ENCODE measurements around the gene AGBL4. TPM values are rescaled to one million over a fixed set of nuclear protein-coding genes. Genes with fewer than 3 reads are reported as not detected.

Gene AGBL4
- total and polyA plus RNA-seq, 7 donors: 0.09 to 0.36 (median 0.16) TPM; not detected in 4

DNA sequence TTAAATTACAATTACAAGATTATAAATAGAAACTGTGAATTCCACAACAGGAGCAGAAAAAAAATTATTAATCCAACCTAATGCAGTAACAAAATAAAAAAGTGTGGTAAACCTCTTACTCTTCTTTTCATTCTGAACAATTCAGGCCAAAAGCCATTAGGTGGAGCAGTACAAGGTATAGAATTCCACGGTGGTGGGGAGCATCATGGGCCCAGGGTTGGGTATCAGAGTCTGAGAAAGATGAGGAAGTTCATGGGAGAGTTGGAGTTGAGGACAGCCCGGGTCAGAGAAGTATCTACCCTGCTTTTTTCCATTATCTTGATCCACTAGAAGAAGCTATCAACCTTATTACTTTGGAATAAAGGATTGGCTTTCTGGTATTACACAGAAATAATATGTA lies 586.9 kb downstream of the AGBL4 start:
- intact Hi-C loops (cut with DNase I): no loop called here
- WGBS, 2 donors: 35 to 37% methylated on average over 2 of the region's 2 CpGs

DNA sequence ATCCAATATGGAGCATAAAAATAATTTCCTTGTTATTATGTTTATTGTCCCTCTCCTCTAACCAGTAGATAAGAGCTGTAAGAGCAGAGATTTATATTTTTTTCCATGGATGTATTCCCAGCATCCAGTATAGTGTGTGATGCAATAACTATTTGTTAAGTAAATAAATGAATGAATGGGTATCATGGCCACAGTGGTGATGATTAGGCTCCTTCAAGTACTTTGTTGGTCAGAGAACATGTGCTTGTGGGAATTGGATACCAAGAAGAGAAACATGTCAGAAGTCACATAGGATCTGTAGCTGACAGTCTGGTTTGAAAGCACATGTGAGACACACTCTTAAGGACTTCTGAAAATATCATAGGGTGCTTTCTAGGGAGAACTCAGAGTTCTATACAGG lies 588.5 kb downstream of the AGBL4 start:
- intact Hi-C loops (cut with DNase I): no loop called here
- TF ChIP-seq POLR2A (IDR thresholded peaks at IDR 0.05) (no peak), POLR2AphosphoS5 (IDR thresholded peaks at IDR 0.05) (no peak), EP300 (IDR thresholded peaks at IDR 0.05) (no peak)
- TF ChIP-seq, protein P1, sequence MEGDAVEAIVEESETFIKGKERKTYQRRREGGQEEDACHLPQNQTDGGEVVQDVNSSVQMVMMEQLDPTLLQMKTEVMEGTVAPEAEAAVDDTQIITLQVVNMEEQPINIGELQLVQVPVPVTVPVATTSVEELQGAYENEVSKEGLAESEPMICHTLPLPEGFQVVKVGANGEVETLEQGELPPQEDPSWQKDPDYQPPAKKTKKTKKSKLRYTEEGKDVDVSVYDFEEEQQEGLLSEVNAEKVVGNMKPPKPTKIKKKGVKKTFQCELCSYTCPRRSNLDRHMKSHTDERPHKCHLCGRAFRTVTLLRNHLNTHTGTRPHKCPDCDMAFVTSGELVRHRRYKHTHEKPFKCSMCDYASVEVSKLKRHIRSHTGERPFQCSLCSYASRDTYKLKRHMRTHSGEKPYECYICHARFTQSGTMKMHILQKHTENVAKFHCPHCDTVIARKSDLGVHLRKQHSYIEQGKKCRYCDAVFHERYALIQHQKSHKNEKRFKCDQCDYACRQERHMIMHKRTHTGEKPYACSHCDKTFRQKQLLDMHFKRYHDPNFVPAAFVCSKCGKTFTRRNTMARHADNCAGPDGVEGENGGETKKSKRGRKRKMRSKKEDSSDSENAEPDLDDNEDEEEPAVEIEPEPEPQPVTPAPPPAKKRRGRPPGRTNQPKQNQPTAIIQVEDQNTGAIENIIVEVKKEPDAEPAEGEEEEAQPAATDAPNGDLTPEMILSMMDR (IDR thresholded peaks at IDR 0.05): no peak
- H3K4me1 ChIP-seq: no peaks in the 10 kb centered on the region
- no peak overlapping the region for H3K27ac ChIP-seq
- H3K27me3 ChIP-seq: no peaks in the 10 kb centered on the region
- H3K4me3 ChIP-seq: no peak overlapping the region
- no peaks in the 10 kb centered on the region for H3K9me3 ChIP-seq
- no peak for DNase-seq
- no peaks in the 10 kb centered on the region for H3K36me3 ChIP-seq

More for the DNA sequence above, 586.9 kb downstream of the AGBL4 start:
- Histone ChIP-seq H3K27ac (no peak overlapping the region), H3K4me3 (no peak overlapping the region), H3K27me3 (no peaks in the 10 kb centered on the region), H3K36me3 (no peaks in the 10 kb centered on the region), H3K9me3 (peaks cover 0 to 3% (median 0%) of the 10 kb centered on the region in 4 donors), H3K4me1 (no peaks in the 10 kb centered on the region)
- no peak for DNase-seq
- TF ChIP-seq EP300 (IDR thresholded peaks at IDR 0.05) (no peak), POLR2AphosphoS5 (IDR thresholded peaks at IDR 0.05) (no peak), POLR2A (IDR thresholded peaks at IDR 0.05) (no peak)
- TF ChIP-seq, protein P1 (IDR thresholded peaks at IDR 0.05): no peak

DNA sequence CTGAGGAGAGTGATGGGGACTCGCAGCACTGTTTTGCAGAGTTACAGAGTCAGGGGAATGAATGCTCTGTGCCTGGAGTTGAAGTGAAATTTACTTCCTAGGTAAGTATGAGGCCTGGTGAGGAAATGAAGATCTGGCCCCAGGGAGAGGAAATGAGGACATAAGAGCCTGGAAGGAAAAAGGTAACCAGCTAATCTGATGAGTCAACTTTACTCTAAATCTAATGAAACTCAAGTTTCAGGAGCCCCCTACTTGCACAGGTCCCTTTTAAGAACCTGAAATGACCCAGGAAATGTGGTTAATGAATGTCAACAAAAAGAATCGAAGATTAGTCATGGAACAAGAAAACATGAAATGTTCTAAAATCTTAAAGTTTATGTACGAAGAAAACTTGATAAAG lies 599.0 kb downstream of the AGBL4 start:
- Histone ChIP-seq H3K9me3 (no peaks in the 10 kb centered on the region), H3K4me1 (no peaks in the 10 kb centered on the region), H3K27me3 (no peaks in the 10 kb centered on the region), H3K27ac (no peak overlapping the region), H3K4me3 (no peak overlapping the region), H3K36me3 (no peaks in the 10 kb centered on the region)
- TF ChIP-seq EP300 (IDR thresholded peaks at IDR 0.05): no peak
- TF ChIP-seq, protein P1 (IDR thresholded peaks at IDR 0.05): no peak
- intact Hi-C loops (cut with DNase I): no loop called here
- WGBS, 2 donors: 72 to 80% methylated on average over 3 of the region's 3 CpGs
- no peak for DNase-seq

DNA sequence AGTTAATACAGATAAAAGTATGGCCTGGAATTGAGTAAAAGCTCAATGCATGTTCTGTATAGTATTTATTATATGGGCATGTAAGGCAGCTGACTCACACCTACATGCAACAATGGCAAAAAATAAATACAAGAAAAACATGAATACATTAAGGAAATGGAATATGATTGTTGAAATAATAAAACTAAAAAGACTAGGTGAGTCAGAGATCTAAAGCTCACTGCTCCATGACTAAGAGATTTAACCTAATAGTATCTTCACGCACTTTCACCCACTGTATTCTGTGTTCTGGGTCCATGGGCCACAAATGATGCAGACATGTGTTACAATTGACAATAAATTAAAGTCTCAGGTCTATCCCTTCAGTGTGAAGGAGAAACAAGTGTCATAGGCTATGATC lies 607.0 kb downstream of the AGBL4 start:
- Histone ChIP-seq H3K9me3 (no peaks in the 10 kb centered on the region), H3K4me1 (no peaks in the 10 kb centered on the region), H3K27me3 (no peaks in the 10 kb centered on the region), H3K36me3 (no peaks in the 10 kb centered on the region), H3K27ac (no peak overlapping the region), H3K4me3 (no peak overlapping the region)
- intact Hi-C loops (cut with DNase I): no loop called here
- no peak for DNase-seq
- WGBS, 2 donors: 88 to 92% methylated on average over 1 of the region's 1 CpG
- TF ChIP-seq POLR2A (IDR thresholded peaks at IDR 0.05): no peak
- no peak for TF ChIP-seq EP300 (IDR thresholded peaks at IDR 0.05)
- TF ChIP-seq, protein P1 (IDR thresholded peaks at IDR 0.05): no peak
- no peak for TF ChIP-seq POLR2AphosphoS5 (IDR thresholded peaks at IDR 0.05)

DNA sequence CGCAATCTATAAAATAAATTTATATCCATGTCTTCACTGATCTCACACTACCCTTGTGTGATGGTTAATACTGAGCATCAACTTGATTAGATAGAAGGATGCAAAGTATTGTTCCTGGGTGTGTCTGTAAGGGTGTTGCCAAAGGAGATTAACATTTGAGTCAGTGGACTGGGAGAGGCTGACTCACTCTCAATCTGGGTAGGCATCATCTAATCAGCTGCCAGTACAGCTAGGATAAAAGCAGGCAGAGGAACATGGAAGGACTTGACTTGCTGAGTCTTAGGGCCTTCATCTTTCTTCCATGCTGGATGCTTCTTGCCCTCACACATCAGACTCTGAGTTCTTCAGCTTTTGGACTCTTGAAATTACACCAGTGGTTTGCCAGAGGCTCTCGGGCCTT lies 615.4 kb downstream of the AGBL4 start:
- no peaks in the 10 kb centered on the region for H3K27me3 ChIP-seq
- intact Hi-C loops (cut with DNase I): no loop called here
- no peak overlapping the region for H3K4me3 ChIP-seq
- no peaks in the 10 kb centered on the region for H3K9me3 ChIP-seq
- 82 to 91% methylated on average over 2 of the region's 2 CpGs for WGBS, 2 donors
- no peaks in the 10 kb centered on the region for H3K36me3 ChIP-seq
- TF ChIP-seq POLR2A (IDR thresholded peaks at IDR 0.05): no peak
- H3K27ac ChIP-seq: no peak overlapping the region
- no peaks in the 10 kb centered on the region for H3K4me1 ChIP-seq
- DNase-seq: no peak
